Neuronal stem cell (in vitro differentiated cells): Measurements from ENCODE around the gene ITPR2.
"Not testable (repeated sequence)": the region's sequence is repeated elsewhere in the genome, so short reads cannot be mapped to it uniquely, and the experiment has no call there.

ENCODE experiments used
- DNase-seq: peaks from one replicate; pipeline ENCODE4 v3.0.0-alpha.2; 2013; ENCODE audit warnings: low spot score
- H2AFZ ChIP-seq: one replicate; pipeline ENCODE4 v1.6.1; 2013; ENCODE audit warnings: mild to moderate bottlenecking, low read length, inconsistent platforms
- H2AK5ac ChIP-seq: 2 replicates; pipeline ENCODE4 v1.6.1; 2013; ENCODE audit warnings: low read depth, mild to moderate bottlenecking, inconsistent platforms, low read length, moderate library complexity, mixed read lengths
- H2BK120ac ChIP-seq: 2 replicates; pipeline ENCODE4 v1.6.1; 2013; ENCODE audit warnings: low read depth, mild to moderate bottlenecking, inconsistent platforms, low read length, moderate library complexity, mixed read lengths
- H2BK12ac ChIP-seq: one replicate; pipeline ENCODE4 v1.6.1; 2013; ENCODE audit warnings: low read length, inconsistent platforms
- H2BK15ac ChIP-seq: 2 replicates; pipeline ENCODE4 v1.6.1; 2013; ENCODE audit warnings: mild to moderate bottlenecking, low read length, inconsistent platforms, mixed read lengths
- H2BK5ac ChIP-seq: one replicate; pipeline ENCODE4 v1.6.1; 2013; ENCODE audit warnings: inconsistent platforms, mild to moderate bottlenecking, low read length, moderate library complexity
- H3K14ac ChIP-seq: one replicate; pipeline ENCODE4 v1.6.1; 2013; ENCODE audit warnings: low read length, inconsistent platforms
- H3K18ac ChIP-seq: 2 replicates; pipeline ENCODE4 v1.6.1; 2013; ENCODE audit warnings: low read length, inconsistent platforms
- H3K23ac ChIP-seq: 2 replicates; pipeline ENCODE4 v1.6.1; 2013; ENCODE audit warnings: low read depth, mild to moderate bottlenecking, mixed read lengths, low read length, inconsistent platforms; ENCODE audit not compliant: poor library complexity
- H3K27ac ChIP-seq: replicated peaks from 3 replicates; pipeline ENCODE4 v1.5.1; 2013; ENCODE audit warnings: low read length, inconsistent platforms
- H3K27me3 ChIP-seq, 3 experiments: 2 replicates each; pipeline ENCODE4 v1.6.1; 2013; ENCODE audit warnings: low read length in 3 of 3, mild to moderate bottlenecking in 2 of 3, inconsistent platforms in 1 of 3, low read depth in 1 of 3, mixed read lengths in 1 of 3, moderate library complexity in 1 of 3; ENCODE audit not compliant: control insufficient read depth in 3 of 3, insufficient read depth in 3 of 3
- H3K36me3 ChIP-seq, 2 donors: replicated peaks in 1 of 2; 2 replicates each; pipeline ENCODE4 v1.6.1; 2013; ENCODE audit warnings: low read length in 2 of 2; ENCODE audit not compliant: control insufficient read depth in 2 of 2, insufficient read depth in 2 of 2
- H3K4ac ChIP-seq: 2 replicates; pipeline ENCODE4 v1.6.1; 2013; ENCODE audit warnings: inconsistent platforms, mild to moderate bottlenecking, low read length, moderate library complexity
- H3K4me1 ChIP-seq, 2 donors: 1 replicate in 1 of 2; 2 replicates in 1 of 2; pipeline ENCODE4 v1.6.1; 2013; ENCODE audit warnings: low read length in 2 of 2, low read depth in 1 of 2; ENCODE audit not compliant: control insufficient read depth in 2 of 2, insufficient read depth in 1 of 2
- H3K4me2 ChIP-seq: one replicate; pipeline ENCODE4 v1.6.1; 2013; ENCODE audit warnings: mild to moderate bottlenecking, low read length, inconsistent platforms; ENCODE audit not compliant: insufficient read depth, poor library complexity, severe bottlenecking
- H3K4me3 ChIP-seq, 2 donors: 2 replicates each; pipeline ENCODE4 v1.5.1; 2013; ENCODE audit warnings: low read length in 2 of 2, mild to moderate bottlenecking in 2 of 2, inconsistent platforms in 1 of 2, moderate library complexity in 1 of 2
- H3K79me1 ChIP-seq: one replicate; pipeline ENCODE4 v1.6.1; 2013; ENCODE audit warnings: low read depth, mild to moderate bottlenecking, inconsistent platforms, low read length, moderate library complexity
- H3K9ac ChIP-seq: one replicate; pipeline ENCODE4 v1.6.1; 2013; ENCODE audit warnings: mild to moderate bottlenecking, low read depth, low read length, inconsistent platforms; ENCODE audit not compliant: poor library complexity
- H3K9me3 ChIP-seq, 2 donors: replicated peaks in 1 of 2; 2 replicates each; pipeline versions ENCODE3 to v1.6.1; 2013; ENCODE audit warnings: low read length in 2 of 2, mild to moderate bottlenecking in 2 of 2, inconsistent platforms in 1 of 2, low read depth in 1 of 2, mixed read lengths in 1 of 2, moderate library complexity in 1 of 2; ENCODE audit not compliant: control insufficient read depth in 2 of 2, insufficient read depth in 1 of 2
- H4K8ac ChIP-seq: one replicate; pipeline ENCODE4 v1.6.1; 2013; ENCODE audit warnings: low read depth, mild to moderate bottlenecking, inconsistent platforms, low read length, moderate library complexity
- H4K91ac ChIP-seq: one replicate; pipeline ENCODE4 v1.6.1; 2013; ENCODE audit warnings: low read length, low read depth, mild to moderate bottlenecking, inconsistent platforms; ENCODE audit not compliant: poor library complexity
- whole genome bisulfite sequencing, 2 donors: extraction: QIAGEN DNeasy Blood & Tissue Kit; methylation state at CpG; one replicate each; pipeline ENCODE4 v1.1.7; 2013; ENCODE audit warnings: missing lambda C conversion rate in 2 of 2, mixed read lengths in 1 of 2; ENCODE audit not compliant: insufficient read length in 2 of 2, insufficient replicate concordance in 1 of 2; ENCODE audit errors: extremely low coverage in 2 of 2; 5-methylcytosine and 5-hydroxymethylcytosine counted together

ITPR2 gene

DNA sequence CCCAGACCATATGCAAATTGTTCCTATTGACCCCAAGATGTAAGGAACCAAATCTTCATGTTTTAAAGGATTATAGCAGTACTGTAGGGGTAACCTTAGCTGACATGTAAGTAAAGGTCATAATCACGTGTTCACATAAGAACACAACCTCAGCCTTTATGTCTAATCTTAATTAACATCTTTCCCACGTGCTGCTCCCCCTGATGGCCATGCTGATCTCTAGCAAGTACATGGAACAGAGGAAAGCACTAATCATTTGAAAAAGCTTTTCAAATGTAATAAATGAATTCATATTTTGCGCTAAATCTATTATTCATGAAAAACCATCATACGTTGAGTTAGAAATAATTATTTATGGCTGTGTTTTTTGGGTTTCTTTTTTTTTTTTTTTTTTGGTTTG, 30.5 kb upstream of the ITPR2 start:
- H3K9ac ChIP-seq = no peak overlapping the region
- no peak overlapping the region for H2BK5ac ChIP-seq
- no peak overlapping the region for H3K23ac ChIP-seq
- no peak overlapping the region for H3K4me2 ChIP-seq
- no peaks in the 10 kb centered on the region for H3K27me3 ChIP-seq
- H3K36me3 ChIP-seq = no peaks in the 10 kb centered on the region
- no peak overlapping the region for H4K91ac ChIP-seq
- H2AFZ ChIP-seq = no peak overlapping the region
- no peaks in the 10 kb centered on the region for H3K9me3 ChIP-seq
- DNase-seq = no peak
- no peaks in the 10 kb centered on the region for H3K4me1 ChIP-seq
- H2BK12ac ChIP-seq = no peak overlapping the region
- no peak overlapping the region for H3K18ac ChIP-seq
- no peak overlapping the region for H3K4me3 ChIP-seq
- no peak overlapping the region for H3K27ac ChIP-seq
- H2BK15ac ChIP-seq = no peak overlapping the region
- no peak overlapping the region for H3K14ac ChIP-seq
- no peak overlapping the region for H2BK120ac ChIP-seq
- H2AK5ac ChIP-seq = no peak overlapping the region
- WGBS, 2 donors = no CpG with 5 or more reads among the region's 4 CpGs
- H3K4ac ChIP-seq = no peak overlapping the region
- H3K79me1 ChIP-seq = no peaks in the 10 kb centered on the region
- no peak overlapping the region for H4K8ac ChIP-seq

DNA sequence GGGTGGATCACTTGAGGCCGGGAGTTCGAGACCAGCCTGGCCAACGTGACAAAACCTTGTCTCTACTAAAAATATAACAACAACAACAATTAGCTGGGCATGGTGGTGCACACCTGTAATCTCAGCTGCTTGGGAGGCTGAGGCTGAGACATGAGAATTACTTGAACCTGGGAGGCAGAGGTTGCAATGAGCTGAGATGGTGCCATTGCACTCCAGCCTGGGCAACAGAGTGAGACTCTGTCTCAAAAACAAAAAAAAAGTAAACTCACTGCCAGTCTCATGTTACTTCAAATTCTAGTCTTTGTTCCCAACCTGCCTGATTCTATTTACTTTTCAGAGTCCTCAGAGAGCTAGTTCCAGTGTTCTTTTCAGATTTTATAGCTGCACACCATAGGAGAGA, 29.8 kb upstream of the ITPR2 start:
- H3K27me3 ChIP-seq, H3K4me2 ChIP-seq, H3K23ac ChIP-seq, H3K4me1 ChIP-seq, H3K27ac ChIP-seq, H2AFZ ChIP-seq, H3K18ac ChIP-seq, H3K4ac ChIP-seq, DNase-seq, H2BK120ac ChIP-seq, H3K9me3 ChIP-seq, H2AK5ac ChIP-seq, H3K79me1 ChIP-seq, H3K4me3 ChIP-seq, H3K36me3 ChIP-seq, H2BK5ac ChIP-seq, H4K8ac ChIP-seq, H2BK15ac ChIP-seq, H3K14ac ChIP-seq, H2BK12ac ChIP-seq, H3K9ac ChIP-seq, H4K91ac ChIP-seq: not testable (repeated sequence)
- no CpG with 5 or more reads among the region's 3 CpGs for WGBS, 2 donors

DNA sequence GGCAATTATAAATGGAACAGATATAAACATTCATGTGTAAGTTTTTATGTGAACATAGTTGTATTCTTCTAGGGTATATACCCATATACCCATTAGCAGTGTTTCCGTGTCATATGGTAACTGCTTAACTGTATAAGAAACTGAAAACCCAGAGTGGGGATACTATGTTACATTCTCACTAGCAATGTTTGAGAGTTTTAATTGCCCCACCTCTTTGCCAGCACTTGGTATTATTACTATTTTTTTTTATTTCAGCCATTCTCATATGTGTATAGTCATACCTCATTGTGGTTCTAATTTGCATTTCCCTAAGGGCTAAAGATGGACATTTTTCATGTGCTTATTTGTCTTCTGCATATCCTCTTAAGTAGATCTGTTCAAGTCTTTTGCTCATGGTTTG, 28.7 kb upstream of the ITPR2 start:
- H2AFZ ChIP-seq = no peak overlapping the region
- no peak overlapping the region for H3K18ac ChIP-seq
- H3K9ac ChIP-seq = no peak overlapping the region
- H2BK5ac ChIP-seq = no peak overlapping the region
- H3K9me3 ChIP-seq = no peaks in the 10 kb centered on the region
- no peak overlapping the region for H3K23ac ChIP-seq
- H3K27ac ChIP-seq = no peak overlapping the region
- no CpG with 5 or more reads among the region's 1 CpG for WGBS, 2 donors
- no peak overlapping the region for H3K4me2 ChIP-seq
- H4K8ac ChIP-seq = no peak overlapping the region
- H2AK5ac ChIP-seq = no peak overlapping the region
- H2BK12ac ChIP-seq = no peak overlapping the region
- no peak overlapping the region for H2BK15ac ChIP-seq
- no peak overlapping the region for H3K14ac ChIP-seq
- no peaks in the 10 kb centered on the region for H3K27me3 ChIP-seq
- H3K4ac ChIP-seq = no peak overlapping the region
- H3K36me3 ChIP-seq = no peaks in the 10 kb centered on the region
- H4K91ac ChIP-seq = no peak overlapping the region
- no peaks in the 10 kb centered on the region for H3K79me1 ChIP-seq
- no peak overlapping the region for H2BK120ac ChIP-seq
- no peak for DNase-seq
- no peak overlapping the region for H3K4me3 ChIP-seq
- H3K4me1 ChIP-seq = peaks cover 0 to 7% of the 10 kb centered on the region in 2 donors

DNA sequence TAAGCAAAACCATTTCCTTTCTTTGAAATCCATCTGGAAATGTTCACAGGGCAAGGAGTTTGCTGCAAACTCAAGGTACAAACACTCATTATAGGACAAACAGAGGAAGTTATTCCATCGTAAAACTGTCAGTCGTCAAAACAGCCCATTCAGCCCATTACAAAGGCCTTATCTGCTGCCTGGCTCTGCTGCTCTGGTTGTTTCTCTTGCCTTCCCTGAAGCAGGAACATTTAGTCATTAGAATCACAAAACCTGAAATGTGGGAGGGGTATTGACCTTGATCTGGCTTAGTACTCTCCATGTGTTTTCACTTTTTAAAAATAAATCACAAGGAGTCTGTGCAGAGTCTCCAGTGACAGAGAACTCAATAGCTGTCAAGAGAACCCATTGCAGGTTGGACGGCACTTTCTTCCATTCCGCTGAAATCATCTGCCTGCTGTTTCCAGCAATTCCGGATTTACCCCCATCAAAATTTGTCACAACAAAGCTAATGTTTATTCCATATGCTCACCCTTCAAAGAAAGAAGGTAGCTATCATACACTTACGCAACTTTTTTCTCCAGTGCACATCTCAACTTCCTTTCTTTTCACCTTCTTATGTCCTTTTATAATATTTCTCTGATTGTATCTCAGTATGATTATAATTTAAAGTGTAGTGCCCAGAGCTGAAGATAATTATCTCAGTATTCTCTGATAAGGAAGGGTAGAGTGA, 24.6 kb upstream of the ITPR2 start:
- Histone ChIP-seq H3K14ac (no peak overlapping the region), H2BK12ac (no peak overlapping the region), H3K79me1 (no peaks in the 10 kb centered on the region), H3K27me3 (peaks cover 0 to 3% (median 0%) of the 10 kb centered on the region in 3 experiments), H2BK5ac (no peak overlapping the region), H4K91ac (no peak overlapping the region), H3K4me3 (no peak overlapping the region), H2BK15ac (no peak overlapping the region), H2AFZ (peak overlapping the region; percentile 76), H3K36me3 (no peaks in the 10 kb centered on the region), H3K27ac (no peak overlapping the region), H3K4me1 (peaks cover 0 to 7% of the 10 kb centered on the region in 2 donors), H3K23ac (no peak overlapping the region), H3K4me2 (no peak overlapping the region), H3K9me3 (no peaks in the 10 kb centered on the region), H4K8ac (no peak overlapping the region), H3K9ac (no peak overlapping the region), H2AK5ac (no peak overlapping the region), H3K4ac (no peak overlapping the region), H2BK120ac (no peak overlapping the region), H3K18ac (no peak overlapping the region)
- no peak for DNase-seq
- WGBS, 2 donors = no CpG with 5 or more reads among the region's 6 CpGs
